GM20000 (cell line): ENCODE results near the gene NRIP3.

ENCODE experiments used
- DNase-seq: peaks from one replicate; pipeline ENCODE4 v3.0.0; 2012; ENCODE audit warnings: low spot score
- TF ChIP-seq, protein P1 (sequence below): IDR thresholded peaks from 2 replicates; pipeline ENCODE4 v1.5.1; 2012; ENCODE audit warnings: mild to moderate bottlenecking, control low read depth; ENCODE audit errors: extremely low read depth, missing control alignments

The NRIP3 gene

DNA sequence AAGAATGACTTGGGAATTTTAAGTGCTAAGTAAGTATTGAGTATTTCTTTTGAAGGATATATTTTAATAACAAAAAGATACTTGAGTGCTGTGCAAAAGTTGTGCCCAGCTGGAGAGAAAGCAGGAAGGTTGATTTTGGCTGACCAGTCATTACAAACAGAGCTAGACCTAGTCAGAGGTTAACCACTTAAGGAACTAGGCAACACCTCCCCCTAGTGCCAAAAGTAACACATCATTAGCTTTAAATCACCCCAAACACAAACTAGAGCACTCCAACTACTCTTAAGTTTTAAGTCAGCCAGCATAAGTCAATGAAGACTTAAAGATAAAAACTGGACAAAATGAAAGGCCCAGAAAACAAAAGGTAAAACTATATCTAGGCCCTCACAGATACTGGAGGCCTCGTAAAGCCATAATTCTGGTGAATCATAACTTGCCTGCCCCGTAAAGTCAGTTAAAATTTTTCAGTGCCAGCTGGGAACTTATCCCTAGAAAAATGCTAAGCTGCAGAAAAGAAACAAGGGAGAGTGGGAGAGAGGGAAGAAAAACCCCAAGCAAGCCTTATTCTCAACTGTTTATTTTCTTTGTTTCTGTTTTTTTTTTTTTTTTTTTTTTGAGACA is 44.1 kb downstream of the NRIP3 start:
- peak; percentile 83 for DNase-seq
- TF ChIP-seq, protein P1, sequence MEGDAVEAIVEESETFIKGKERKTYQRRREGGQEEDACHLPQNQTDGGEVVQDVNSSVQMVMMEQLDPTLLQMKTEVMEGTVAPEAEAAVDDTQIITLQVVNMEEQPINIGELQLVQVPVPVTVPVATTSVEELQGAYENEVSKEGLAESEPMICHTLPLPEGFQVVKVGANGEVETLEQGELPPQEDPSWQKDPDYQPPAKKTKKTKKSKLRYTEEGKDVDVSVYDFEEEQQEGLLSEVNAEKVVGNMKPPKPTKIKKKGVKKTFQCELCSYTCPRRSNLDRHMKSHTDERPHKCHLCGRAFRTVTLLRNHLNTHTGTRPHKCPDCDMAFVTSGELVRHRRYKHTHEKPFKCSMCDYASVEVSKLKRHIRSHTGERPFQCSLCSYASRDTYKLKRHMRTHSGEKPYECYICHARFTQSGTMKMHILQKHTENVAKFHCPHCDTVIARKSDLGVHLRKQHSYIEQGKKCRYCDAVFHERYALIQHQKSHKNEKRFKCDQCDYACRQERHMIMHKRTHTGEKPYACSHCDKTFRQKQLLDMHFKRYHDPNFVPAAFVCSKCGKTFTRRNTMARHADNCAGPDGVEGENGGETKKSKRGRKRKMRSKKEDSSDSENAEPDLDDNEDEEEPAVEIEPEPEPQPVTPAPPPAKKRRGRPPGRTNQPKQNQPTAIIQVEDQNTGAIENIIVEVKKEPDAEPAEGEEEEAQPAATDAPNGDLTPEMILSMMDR, result peak; percentile 45

DNA sequence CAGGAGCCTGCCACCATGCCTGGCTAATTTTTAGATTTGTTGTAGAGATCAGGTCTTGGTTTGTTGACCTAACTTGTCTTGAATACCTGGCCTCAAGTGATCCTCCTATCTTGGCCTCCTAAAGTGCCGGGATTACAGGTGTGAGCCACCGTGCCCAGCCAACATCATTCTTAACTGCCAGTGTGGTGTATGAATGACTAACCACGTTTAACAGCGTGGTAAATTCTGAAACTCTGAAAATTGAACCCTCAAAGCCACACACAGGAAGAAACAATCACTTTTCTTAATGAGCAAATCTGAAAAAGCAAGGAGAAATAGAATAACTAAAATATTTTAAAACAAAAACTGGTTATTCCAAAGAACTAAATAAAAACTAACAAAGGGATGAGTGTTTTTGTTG is 46.9 kb downstream of the NRIP3 start:
- no peak for DNase-seq
- TF ChIP-seq, protein P1, result no peak

DNA sequence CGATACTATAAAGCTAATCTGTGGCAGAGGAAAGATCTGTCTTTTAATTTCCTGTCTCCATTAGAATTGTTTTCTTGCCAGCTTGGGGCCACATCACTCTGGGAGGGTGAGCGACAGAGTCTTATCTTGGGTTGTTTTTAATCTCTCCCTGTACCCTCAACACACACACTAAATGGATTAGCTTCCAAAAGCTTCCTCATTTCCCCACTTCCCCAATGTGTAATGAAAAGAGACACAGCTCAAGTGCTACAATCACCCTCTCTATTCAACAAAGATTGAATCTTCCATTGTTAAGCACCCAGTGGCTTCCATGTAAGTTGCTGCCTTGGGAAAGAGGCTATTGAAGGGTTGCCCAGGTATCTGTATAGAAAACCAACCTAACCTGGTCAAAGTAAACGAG is 54.9 kb downstream of the NRIP3 start:
- TF ChIP-seq, protein P1, result no peak
- DNase-seq, result no peak

DNA sequence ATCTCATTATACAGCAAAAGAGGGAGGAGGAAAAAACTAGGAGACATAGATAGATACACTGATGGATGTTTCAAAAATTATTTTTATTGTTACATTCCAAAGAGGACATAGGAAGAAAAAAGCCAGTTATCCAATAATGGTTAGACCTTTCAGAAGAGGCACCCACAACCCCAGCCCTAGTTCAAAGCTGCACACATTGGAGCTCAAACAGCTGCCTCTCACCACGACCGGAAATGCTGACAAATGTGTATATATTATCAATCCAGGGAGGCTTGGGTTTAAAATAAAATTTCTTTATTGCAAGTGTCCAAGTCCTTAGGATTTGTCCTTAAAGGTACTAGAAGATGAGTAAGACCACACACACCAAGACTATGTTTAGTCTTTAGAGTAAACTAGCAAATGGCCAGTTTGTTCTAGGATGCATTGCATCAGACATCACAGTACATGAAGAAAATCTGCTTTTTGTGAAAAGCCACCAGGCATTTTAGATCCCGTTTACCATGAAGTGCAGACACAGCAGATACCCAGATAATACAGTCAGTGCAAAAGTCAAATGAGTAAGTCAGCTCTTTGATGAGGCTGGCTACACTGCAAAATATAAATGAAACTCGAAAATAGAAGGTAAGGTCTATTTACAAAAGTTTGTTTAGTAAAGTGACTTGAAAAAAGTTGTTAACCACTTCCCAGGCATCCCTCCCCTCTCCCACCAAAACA is 56.4 kb downstream of the NRIP3 start:
- TF ChIP-seq, protein P1, result no peak
- no peak for DNase-seq

DNA sequence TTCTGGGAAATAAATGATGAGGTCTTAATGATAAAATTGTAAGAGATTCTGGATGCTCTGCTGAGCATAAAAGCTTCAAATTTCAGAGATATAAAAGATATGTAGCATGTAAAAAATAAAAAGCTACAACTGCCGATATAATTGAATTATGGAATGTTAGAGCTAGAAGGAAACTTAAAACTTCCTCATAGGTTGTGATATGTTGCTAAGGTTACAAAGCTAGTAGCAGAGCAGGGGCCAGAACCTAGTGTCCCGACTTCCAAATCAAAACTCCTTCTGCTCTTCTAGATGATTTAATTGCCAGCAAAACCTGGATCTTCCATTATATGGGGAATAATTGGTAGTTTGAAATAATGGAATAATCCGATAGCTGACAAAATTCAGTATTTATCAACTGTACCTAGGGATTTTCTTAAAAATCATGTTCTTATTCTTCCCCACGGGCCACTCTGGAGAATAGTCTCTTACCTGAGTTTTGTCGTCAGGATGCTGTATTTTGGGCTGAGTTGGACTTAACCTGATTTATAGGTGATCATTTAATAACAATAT is 61.2 kb downstream of the NRIP3 start, which contains the start of gene ASCL3:
TSS of gene ASCL3 (minus strand) at position 499 of the 549 bp plus-strand sequence. CDS start 4,855 bp downstream, outside the sequence.
- no peak for DNase-seq
- TF ChIP-seq, protein P1, result no peak

DNA sequence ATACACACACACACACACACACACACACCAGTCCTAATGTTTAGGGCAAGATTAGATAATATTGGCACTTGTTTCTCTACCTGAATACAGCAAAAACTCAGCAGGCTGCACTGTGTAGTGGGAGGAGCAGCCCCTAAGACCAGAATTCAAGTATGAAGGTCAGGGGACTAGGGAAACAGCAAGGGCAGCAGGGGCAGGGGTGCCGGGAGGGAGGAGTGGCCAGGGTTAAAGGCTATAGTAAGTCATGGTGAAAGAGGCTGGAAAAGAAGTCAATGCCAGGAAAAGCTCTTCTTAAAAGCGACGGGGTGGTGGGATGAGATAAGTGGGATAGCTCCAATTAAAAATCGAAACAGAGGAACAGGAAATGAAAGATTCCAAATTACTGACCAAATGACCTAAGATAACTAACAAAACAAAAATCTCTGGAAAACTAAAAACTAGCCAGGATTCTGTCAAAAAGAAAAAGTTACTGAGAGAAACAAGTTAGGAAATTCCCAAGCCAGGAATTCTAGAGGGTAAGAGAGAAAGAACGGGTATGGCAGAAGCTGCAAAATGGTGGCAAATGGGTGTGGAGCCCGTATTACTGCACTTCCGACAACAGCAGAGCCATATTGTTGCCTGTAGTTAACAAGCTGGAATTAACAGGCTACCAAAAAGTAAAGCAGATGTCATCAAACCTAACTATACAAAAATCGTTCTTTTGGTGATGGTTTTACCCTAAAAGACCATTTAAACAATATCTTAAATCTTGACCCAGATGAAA is 62.3 kb downstream of the NRIP3 start:
- no peak for DNase-seq
- TF ChIP-seq, protein P1, result no peak
